Activated CD4-positive, alpha-beta T cell treated with anti-CD3 and anti-CD28 coated beads for 4 hours (primary cell): ENCODE measurements around the gene TMEM234.
A peak's percentile ranks its signal among the peaks of the same experiment; 100 is the strongest.

Experiments
- DNase-seq, 2 donors: peaks; one replicate each; pipeline ENCODE4 v3.0.0-alpha.2; 2020

The TMEM234 gene

GRCh38 chr1:32239337-32239736 is 17.2 kb upstream of the TMEM234 start:
- no peak for DNase-seq

GRCh38 chr1:32234792-32235191 is 12.6 kb upstream of the TMEM234 start:
- no peak for DNase-seq

- DNase-seq, result no peak
These were observed 10.6 kb upstream of the TMEM234 start for GRCh38 chr1:32232558-32233304.

- no peak for DNase-seq
These were observed 9.8 kb upstream of the TMEM234 start for GRCh38 chr1:32231843-32232432.

- DNase-seq, result no peak
These were observed 6.6 kb upstream of the TMEM234 start for GRCh38 chr1:32228771-32229170.

GRCh38 chr1:32224285-32224684 is 2.1 kb upstream of the TMEM234 start:
- no peak for DNase-seq

- DNase-seq, result no peak
These were observed 1.5 kb upstream of the TMEM234 start for GRCh38 chr1:32223683-32224082.

GRCh38 chr1:32221581-32221979 is 573 bp downstream of the TMEM234 start:
- DNase-seq, result no peak

- no peak for DNase-seq
These were observed 1.2 kb downstream of the TMEM234 start for GRCh38 chr1:32220746-32221580.

- DNase-seq, result no peak
These were observed 3.1 kb downstream of the TMEM234 start for GRCh38 chr1:32219022-32219421.

GRCh38 chr1:32216566-32216965 is 5.6 kb downstream of the TMEM234 start:
- DNase-seq, result no peak

- peak; percentile 58 to 67 for DNase-seq
These were observed 6.3 kb downstream of the TMEM234 start for GRCh38 chr1:32215629-32216480.

GRCh38 chr1:32208891-32209328 is 13.2 kb downstream of the TMEM234 start, which contains the start of gene DCDC2B:
Gene DCDC2B (plus strand): TSS chr1:32209089. CDS start chr1:32209094, 5 bp downstream.
- DNase-seq, result no peak

GRCh38 chr1:32208469-32208868 is 13.7 kb downstream of the TMEM234 start:
- no peak for DNase-seq

GRCh38 chr1:32205401-32206370 is 16.5 kb downstream of the TMEM234 start, which contains the start of gene IQCC:
Gene IQCC (plus strand): TSS chr1:32205671. CDS start chr1:32205682, 11 bp downstream.
- peak; percentile 84 to 85 for DNase-seq

- no peak for DNase-seq
These were observed 17.2 kb downstream of the TMEM234 start for GRCh38 chr1:32204943-32205361.

GRCh38 chr1:32201011-32201855 is 20.9 kb downstream of the TMEM234 start:
- peak; percentile 69 to 70 for DNase-seq

- peak; percentile 45 to 48 for DNase-seq
These were observed 21.7 kb downstream of the TMEM234 start, which contains the start of gene CCDC28B for GRCh38 chr1:32200226-32201010. Gene CCDC28B (plus strand): TSS chr1:32200595. CDS start chr1:32201936, 1,341 bp downstream.

- DNase-seq, result no peak
These were observed 22.5 kb downstream of the TMEM234 start for GRCh38 chr1:32199717-32200072.
